ENCODE data around the gene SIDT2. TPM values are rescaled to one million over a fixed set of nuclear protein-coding genes. Genes with fewer than 3 reads are reported as not detected.

SIDT2 gene
- total and polyA plus RNA-seq, 4 donors = 24.5 to 51.7 (median 36.5) TPM

- Histone ChIP-seq H3K4me3 (ENCODE audit: low read depth, low read length) (no peak overlapping the region), H3K27me3 (ENCODE audit: control insufficient read depth, insufficient read depth, low read length) (no peaks in the 10 kb centered on the region), H3K9me3 (ENCODE audit: control insufficient read depth, insufficient read depth, low read length) (no peaks in the 10 kb centered on the region), H3K4me1 (ENCODE audit: control insufficient read depth, insufficient read depth, low read length) (no peaks in the 10 kb centered on the region), H3K36me3 (ENCODE audit: control insufficient read depth, insufficient read depth, low read length) (peaks cover 28% of the 10 kb centered on the region), H3K27ac (ENCODE audit: low read depth, low read length) (no peak overlapping the region)
- no peak for DNase-seq (ENCODE audit: low read depth in 4 of 6, low spot score in 6 of 6)
- 89% methylated on average over 5 of the region's 6 CpGs for WGBS (ENCODE audit: insufficient coverage)
Measured at GRCh38 chr11:117239295-117239694, 60.8 kb downstream of the SIDT2 start.

Other genes with a start within 250 kb of the SIDT2 start
- gene SIK3, start 80.3 kb upstream of the SIDT2 start, total RNA-seq = 10 to 100 TPM; 33.8 to 50.1 TPM
- gene SIK3, start 80.3 kb upstream of the SIDT2 start, polyA plus RNA-seq (ENCODE audit: insufficient read length in 2 of 2) = 10 to 100 TPM; 53.5 to 61.6 TPM
- 100 to 1,000 TPM; 112 to 196 TPM for gene PAFAH1B2, start 34.5 kb upstream of the SIDT2 start, total RNA-seq
- gene PAFAH1B2, start 34.5 kb upstream of the SIDT2 start, polyA plus RNA-seq (ENCODE audit: insufficient read length in 2 of 2) = 100 to 1,000 TPM in 1 of 2 donors, 10 to 100 TPM in 1; 77.3 to 104 TPM
- gene TAGLN, start 20.6 kb downstream of the SIDT2 start, total RNA-seq = 100 to 1,000 TPM in 1 of 2 donors, 10 to 100 TPM in 1; 56.8 to 245 TPM
- gene TAGLN, start 20.6 kb downstream of the SIDT2 start, polyA plus RNA-seq (ENCODE audit: insufficient read length in 2 of 2) = 10 to 100 TPM; 41.8 to 47.8 TPM
- gene PCSK7, start 53.3 kb downstream of the SIDT2 start, total RNA-seq = 10 to 100 TPM; 24.8 to 30.1 TPM
- 10 to 100 TPM; 35.3 to 59.6 TPM for gene PCSK7, start 53.3 kb downstream of the SIDT2 start, polyA plus RNA-seq (ENCODE audit: insufficient read length in 2 of 2)
- gene RNF214, start 53.9 kb downstream of the SIDT2 start, total RNA-seq = 10 to 100 TPM; 17.2 to 17.3 TPM
- gene RNF214, start 53.9 kb downstream of the SIDT2 start, polyA plus RNA-seq (ENCODE audit: insufficient read length in 2 of 2) = 10 to 100 TPM; 23.1 to 23.8 TPM
- 1 to 10 TPM; 6.3 to 9.3 TPM for gene BACE1-AS, start 112.6 kb downstream of the SIDT2 start, total RNA-seq
- 10 to 100 TPM; 22.3 to 24.7 TPM for gene BACE1-AS, start 112.6 kb downstream of the SIDT2 start, polyA plus RNA-seq (ENCODE audit: insufficient read length in 2 of 2)
- gene BACE1, start 137.5 kb downstream of the SIDT2 start, total RNA-seq = 10 to 100 TPM; 34.8 to 50.3 TPM
- gene BACE1, start 137.5 kb downstream of the SIDT2 start, polyA plus RNA-seq (ENCODE audit: insufficient read length in 2 of 2) = 10 to 100 TPM; 97.8 to 99.5 TPM
- gene CEP164, start 149.1 kb downstream of the SIDT2 start, total RNA-seq = 10 to 100 TPM; 15.3 to 35.5 TPM
- gene CEP164, start 149.1 kb downstream of the SIDT2 start, polyA plus RNA-seq (ENCODE audit: insufficient read length in 2 of 2) = 10 to 100 TPM; 24.0 to 41.3 TPM